PFSK-1 (cell line): ENCODE data around the gene MGMT.

Experiments
- FOXP2 ChIP-seq: optimal IDR thresholded peaks from 2 replicates; pipeline ENCODE3; 2011; ENCODE audit warnings: borderline replicate concordance, control low read depth, inconsistent platforms; ENCODE audit not compliant: insufficient read depth; ENCODE audit errors: extremely low read length, extremely low read depth
- POLR2AphosphoS5 ChIP-seq: IDR thresholded peaks from 2 replicates; pipeline ENCODE4 v1.6.1; 2012; ENCODE audit warnings: low read depth, mild to moderate bottlenecking, control low read depth, low read length, moderate library complexity
- SIN3A ChIP-seq: IDR thresholded peaks from 2 replicates; pipeline ENCODE4 v1.6.1; 2012; ENCODE audit warnings: mild to moderate bottlenecking, low read length, moderate library complexity, borderline replicate concordance; ENCODE audit not compliant: insufficient read depth
- TAF1 ChIP-seq: IDR thresholded peaks from 2 replicates; pipeline ENCODE4 v1.6.1; 2012; ENCODE audit warnings: low read length, control low read depth, borderline replicate concordance; ENCODE audit not compliant: insufficient read depth
- TF ChIP-seq, protein P1 (sequence below), 2 experiments: IDR thresholded peaks; 2 replicates each; pipeline versions ENCODE4 v1.6.1 to v1.8.0; 2011 to 2012; ENCODE audit warnings: low read depth in 2 of 2, low read length in 2 of 2, control low read depth in 1 of 2, inconsistent platforms in 1 of 2, mild to moderate bottlenecking in 1 of 2, moderate library complexity in 1 of 2; ENCODE audit not compliant: insufficient read depth in 1 of 2

- TF ChIP-seq, protein P1, sequence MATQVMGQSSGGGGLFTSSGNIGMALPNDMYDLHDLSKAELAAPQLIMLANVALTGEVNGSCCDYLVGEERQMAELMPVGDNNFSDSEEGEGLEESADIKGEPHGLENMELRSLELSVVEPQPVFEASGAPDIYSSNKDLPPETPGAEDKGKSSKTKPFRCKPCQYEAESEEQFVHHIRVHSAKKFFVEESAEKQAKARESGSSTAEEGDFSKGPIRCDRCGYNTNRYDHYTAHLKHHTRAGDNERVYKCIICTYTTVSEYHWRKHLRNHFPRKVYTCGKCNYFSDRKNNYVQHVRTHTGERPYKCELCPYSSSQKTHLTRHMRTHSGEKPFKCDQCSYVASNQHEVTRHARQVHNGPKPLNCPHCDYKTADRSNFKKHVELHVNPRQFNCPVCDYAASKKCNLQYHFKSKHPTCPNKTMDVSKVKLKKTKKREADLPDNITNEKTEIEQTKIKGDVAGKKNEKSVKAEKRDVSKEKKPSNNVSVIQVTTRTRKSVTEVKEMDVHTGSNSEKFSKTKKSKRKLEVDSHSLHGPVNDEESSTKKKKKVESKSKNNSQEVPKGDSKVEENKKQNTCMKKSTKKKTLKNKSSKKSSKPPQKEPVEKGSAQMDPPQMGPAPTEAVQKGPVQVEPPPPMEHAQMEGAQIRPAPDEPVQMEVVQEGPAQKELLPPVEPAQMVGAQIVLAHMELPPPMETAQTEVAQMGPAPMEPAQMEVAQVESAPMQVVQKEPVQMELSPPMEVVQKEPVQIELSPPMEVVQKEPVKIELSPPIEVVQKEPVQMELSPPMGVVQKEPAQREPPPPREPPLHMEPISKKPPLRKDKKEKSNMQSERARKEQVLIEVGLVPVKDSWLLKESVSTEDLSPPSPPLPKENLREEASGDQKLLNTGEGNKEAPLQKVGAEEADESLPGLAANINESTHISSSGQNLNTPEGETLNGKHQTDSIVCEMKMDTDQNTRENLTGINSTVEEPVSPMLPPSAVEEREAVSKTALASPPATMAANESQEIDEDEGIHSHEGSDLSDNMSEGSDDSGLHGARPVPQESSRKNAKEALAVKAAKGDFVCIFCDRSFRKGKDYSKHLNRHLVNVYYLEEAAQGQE (IDR thresholded peaks at IDR 0.05; ENCODE audit: insufficient read depth in 1 of 2, low read depth in 2 of 2, low read length in 2 of 2), result no peak
- no peak for TF ChIP-seq POLR2AphosphoS5
- no peak for TF ChIP-seq SIN3A
- TF ChIP-seq TAF1, result no peak
- no peak for TF ChIP-seq FOXP2
Observed at GRCh38 chr10:129525401-129525801, 58.4 kb downstream of the MGMT start.
